ENCODE measurements around the gene HDAC4.

DNA sequence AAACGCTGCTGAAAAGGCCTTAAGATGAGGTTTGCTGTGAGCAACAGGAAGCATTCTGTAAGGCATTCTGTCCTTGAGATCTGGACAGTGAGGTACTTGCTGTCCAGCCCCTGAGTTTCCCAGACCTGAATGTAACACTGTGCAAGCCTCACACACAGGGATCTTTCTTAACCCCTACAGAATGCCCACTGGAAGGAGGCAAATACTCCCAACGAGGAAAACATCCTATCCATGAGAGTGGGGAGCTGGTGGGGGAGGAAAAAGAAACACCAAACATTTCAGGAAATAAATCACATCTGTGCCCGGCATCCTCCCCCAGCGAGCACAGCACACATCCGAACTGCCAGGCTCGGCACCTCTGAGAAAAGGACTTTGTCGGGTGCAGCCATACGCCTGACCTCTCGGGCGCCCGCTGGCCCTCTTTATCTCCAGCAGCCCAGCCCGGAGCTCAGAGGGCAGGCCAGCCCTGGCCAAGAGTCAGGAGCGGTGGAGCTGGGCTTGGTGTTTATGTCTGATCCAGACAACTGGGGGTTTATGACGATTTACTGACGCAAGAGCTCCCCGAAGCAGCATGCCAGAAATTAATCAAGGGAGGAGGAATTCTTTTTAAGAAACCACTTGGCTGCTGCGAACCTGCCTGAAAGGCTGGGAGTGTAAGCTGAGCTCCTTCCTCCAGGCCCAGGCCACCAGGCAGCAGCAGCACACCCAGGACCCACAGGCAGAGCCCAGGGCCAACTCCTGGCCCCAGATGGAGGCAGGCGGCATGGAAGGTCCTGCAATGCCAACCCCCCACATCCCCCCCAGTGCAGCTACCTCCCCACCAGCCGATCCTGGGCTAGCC lies 72.2 kb downstream of the HDAC4 start:
- TF ChIP-seq GATA2 (IDR thresholded peaks at IDR 0.05; ENCODE audit: low read depth, low read length), result no peak
- no peak for TF ChIP-seq GATA3 (IDR thresholded peaks at IDR 0.05; ENCODE audit: low read depth, low read length)

All from SH-SY5Y (cell line).